Measurements from ENCODE around the gene KCNMB1. TPM values are rescaled to one million over a fixed set of nuclear protein-coding genes. Genes with fewer than 3 reads are reported as not detected.

Gene KCNMB1
- polyA plus RNA-seq, 1 donor (not counting 4 experiments of a cell fraction or from before 2014, with no cell fraction given), result not detected

DNA sequence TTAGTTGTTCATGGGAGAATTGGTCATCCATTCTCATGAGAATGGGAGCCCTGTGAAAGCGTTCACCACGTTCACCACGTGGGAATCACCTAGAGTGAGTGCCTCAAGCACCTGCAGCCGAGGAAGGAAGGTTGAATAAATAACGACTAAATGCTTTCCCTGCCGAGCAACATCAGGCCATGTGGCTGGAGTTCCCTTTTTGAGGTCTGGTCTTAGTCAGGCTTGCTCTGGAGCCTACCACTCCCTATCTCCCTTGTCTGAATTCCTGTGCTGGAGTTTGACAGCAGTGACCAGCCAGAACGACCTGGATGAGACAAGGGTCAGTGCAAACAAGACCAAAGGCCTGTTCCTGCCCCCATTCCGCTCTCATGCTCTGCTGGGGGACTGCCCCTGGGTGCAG, 28.5 kb downstream of the KCNMB1 start:
- Histone ChIP-seq H3K27ac (ENCODE audit: control insufficient read depth, insufficient read depth, low read length) (no peak overlapping the region), H3K36me3 (ENCODE audit: control insufficient read depth in 2 of 2, extremely low read depth in 1 of 2, insufficient read depth in 2 of 2, low read length in 2 of 2) (no peaks in the 10 kb centered on the region), H3K27me3 (ENCODE audit: control insufficient read depth, extremely low read depth, insufficient read depth, low read length) (no peaks in the 10 kb centered on the region), H3K9me1 (ENCODE audit: control insufficient read depth, extremely low read depth, insufficient read depth, low read length) (no peaks in the 10 kb centered on the region), H3K9me3 (ENCODE audit: control insufficient read depth, low read depth, low read length) (no peaks in the 10 kb centered on the region), H3K4me3 (ENCODE audit: control insufficient read depth in 2 of 3, extremely low read depth in 1 of 3, insufficient read depth in 2 of 3, low read depth in 1 of 3, low read length in 3 of 3) (no peak overlapping the region), H3K79me2 (ENCODE audit: control insufficient read depth, insufficient read depth, low read length) (no peaks in the 10 kb centered on the region), H3K4me1 (ENCODE audit: control insufficient read depth, extremely low read depth, insufficient read depth, low read length) (no peaks in the 10 kb centered on the region), H3K4me2 (ENCODE audit: control insufficient read depth, extremely low read depth, insufficient read depth, low read depth, low read length) (no peak overlapping the region), H4K20me1 (ENCODE audit: control insufficient read depth, extremely low read depth, insufficient read depth, low read length) (no peaks in the 10 kb centered on the region), H3K9ac (ENCODE audit: control insufficient read depth, extremely low read depth, insufficient read depth, low read length) (no peak overlapping the region), H2AFZ (ENCODE audit: control insufficient read depth, low read length) (no peak overlapping the region)
- TF ChIP-seq EZH2 (IDR thresholded peaks at IDR 0.05; ENCODE audit: low read length) (no peak), CTCF (optimal IDR thresholded peaks at IDR 0.05 in 1 of 3, IDR thresholded peaks at IDR 0.05 in 1 of 3, conservative IDR thresholded peaks at IDR 0.05 in 1 of 3; ENCODE audit: extremely low read depth in 1 of 3, insufficient read depth in 2 of 3, low read length in 3 of 3) (no peak)
- FAIRE-seq, result no peak
- no peak for DNase-seq (ENCODE audit: low read depth, low spot score)
- dilution Hi-C loops (cut with MboI; ENCODE audit: extremely low pct_ligation_motif_present, low sequenced_read_pairs), result no loop called here

DNA sequence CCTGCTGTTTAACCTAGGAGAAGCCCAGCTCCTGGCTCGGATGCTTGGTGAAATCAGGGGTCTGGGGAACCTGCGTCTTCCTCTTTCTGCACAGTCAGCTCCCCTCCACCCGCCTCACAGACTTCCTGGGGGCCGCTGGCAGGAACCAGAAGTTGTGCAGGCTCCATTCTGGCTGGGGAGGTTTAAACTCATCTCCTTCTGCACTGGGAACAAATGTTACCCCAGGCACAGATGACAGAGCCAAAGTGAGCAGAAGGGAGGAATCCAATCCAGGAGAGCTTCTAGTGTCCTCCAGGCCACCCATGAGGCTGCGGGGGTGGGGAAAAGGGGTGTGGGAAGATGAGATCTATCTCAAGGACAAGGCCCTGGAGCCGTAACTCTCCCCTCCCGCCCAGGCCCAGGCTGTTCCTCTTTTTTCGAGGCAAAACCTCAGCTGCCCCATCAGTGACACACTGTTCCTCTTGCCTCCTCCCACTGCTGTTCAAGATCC, 31.2 kb downstream of the KCNMB1 start:
- Histone ChIP-seq H2AFZ (ENCODE audit: control insufficient read depth, low read length) (no peak overlapping the region), H3K9ac (ENCODE audit: control insufficient read depth, extremely low read depth, insufficient read depth, low read length) (no peak overlapping the region), H3K4me3 (ENCODE audit: control insufficient read depth in 2 of 3, extremely low read depth in 1 of 3, insufficient read depth in 2 of 3, low read depth in 1 of 3, low read length in 3 of 3) (no peak overlapping the region), H3K27me3 (ENCODE audit: control insufficient read depth, extremely low read depth, insufficient read depth, low read length) (no peaks in the 10 kb centered on the region), H3K4me2 (ENCODE audit: control insufficient read depth, extremely low read depth, insufficient read depth, low read depth, low read length) (no peak overlapping the region), H3K27ac (ENCODE audit: control insufficient read depth, insufficient read depth, low read length) (no peak overlapping the region), H3K79me2 (ENCODE audit: control insufficient read depth, insufficient read depth, low read length) (no peaks in the 10 kb centered on the region), H3K9me1 (ENCODE audit: control insufficient read depth, extremely low read depth, insufficient read depth, low read length) (no peaks in the 10 kb centered on the region), H3K36me3 (ENCODE audit: control insufficient read depth in 2 of 2, extremely low read depth in 1 of 2, insufficient read depth in 2 of 2, low read length in 2 of 2) (no peaks in the 10 kb centered on the region), H3K9me3 (ENCODE audit: control insufficient read depth, low read depth, low read length) (no peaks in the 10 kb centered on the region), H4K20me1 (ENCODE audit: control insufficient read depth, extremely low read depth, insufficient read depth, low read length) (no peaks in the 10 kb centered on the region), H3K4me1 (ENCODE audit: control insufficient read depth, extremely low read depth, insufficient read depth, low read length) (no peaks in the 10 kb centered on the region)
- dilution Hi-C loops (cut with MboI; ENCODE audit: extremely low pct_ligation_motif_present, low sequenced_read_pairs), result no loop called here
- DNase-seq (ENCODE audit: low read depth, low spot score) (no peak), FAIRE-seq (no peak)
- TF ChIP-seq EZH2 (IDR thresholded peaks at IDR 0.05; ENCODE audit: low read length) (no peak), CTCF (optimal IDR thresholded peaks at IDR 0.05 in 1 of 3, IDR thresholded peaks at IDR 0.05 in 1 of 3, conservative IDR thresholded peaks at IDR 0.05 in 1 of 3; ENCODE audit: extremely low read depth in 1 of 3, insufficient read depth in 2 of 3, low read length in 3 of 3) (no peak)
